Loucy (cell line): ENCODE results near the gene KRTAP17-1.

Source experiments
- H2AFZ ChIP-seq: fragments of 200-600 bp; sonication (generic); 2 replicates; pipeline ENCODE4 v1.6.0; 2016; ENCODE audit warnings: antibody characterized with exemption, mild to moderate bottlenecking, low read length, moderate library complexity
- H3F3A ChIP-seq: fragments of 200-600 bp; 2 replicates; pipeline ENCODE4 v1.6.0; 2016; ENCODE audit warnings: antibody characterized with exemption, low read depth, mild to moderate bottlenecking
- H3K27me3 ChIP-seq: fragments of 200-600 bp; sonication (generic); 2 replicates; pipeline ENCODE4 v1.6.1; 2014; ENCODE audit warnings: low read length, mild to moderate bottlenecking; ENCODE audit not compliant: insufficient read depth, poor library complexity, severe bottlenecking
- H3K36me3 ChIP-seq: fragments of 200-600 bp; sonication (generic); 2 replicates; pipeline ENCODE4 v1.6.1; 2016; ENCODE audit warnings: low read length; ENCODE audit not compliant: insufficient read depth
- H3K4me1 ChIP-seq: fragments of 200-600 bp; sonication (generic); 2 replicates; pipeline ENCODE4 v1.5.1; 2014; ENCODE audit warnings: low read length, mild to moderate bottlenecking; ENCODE audit not compliant: insufficient read depth, poor library complexity, severe bottlenecking
- H3K4me2 ChIP-seq: fragments of 200-600 bp; sonication (generic); 2 replicates; pipeline ENCODE4 v1.6.0; 2014; ENCODE audit warnings: antibody characterized with exemption, low read length, low read depth, mild to moderate bottlenecking; ENCODE audit not compliant: poor library complexity, severe bottlenecking
- H3K4me3 ChIP-seq: fragments of 200-600 bp; sonication (generic); 2 replicates; pipeline ENCODE4 v1.5.1; 2014; ENCODE audit warnings: low read length, mild to moderate bottlenecking, mixed read lengths; ENCODE audit not compliant: poor library complexity, severe bottlenecking
- H3K79me2 ChIP-seq: fragments of 200-600 bp; sonication (generic); 2 replicates; pipeline ENCODE4 v1.6.1; 2014; ENCODE audit warnings: low read length; ENCODE audit not compliant: insufficient read depth
- H3K9ac ChIP-seq: fragments of 200-600 bp; sonication (generic); 2 replicates; pipeline ENCODE4 v1.6.0; 2014; ENCODE audit warnings: mild to moderate bottlenecking, low read depth, low read length, moderate library complexity; ENCODE audit not compliant: poor library complexity, severe bottlenecking
- H3K9me2 ChIP-seq: fragments of 200-600 bp; sonication (generic); replicated peaks from 2 replicates; pipeline ENCODE4 v1.6.1; 2016; ENCODE audit warnings: low read depth, low read length, mixed read lengths
- H3K9me3 ChIP-seq: fragments of 200-600 bp; sonication (generic); 2 replicates; pipeline ENCODE4 v1.6.1; 2014; ENCODE audit warnings: mild to moderate bottlenecking, antibody characterized with exemption, low read length, low read depth; ENCODE audit not compliant: insufficient read depth
- H4K20me1 ChIP-seq: fragments of 200-600 bp; sonication (generic); 2 replicates; pipeline ENCODE4 v1.6.0; 2014; ENCODE audit warnings: antibody characterized with exemption, low read length, mild to moderate bottlenecking; ENCODE audit not compliant: insufficient read depth, poor library complexity, severe bottlenecking
- CTCF ChIP-seq: fragments of 200-600 bp; sonication (generic); conservative IDR thresholded peaks from 2 replicates; pipeline ENCODE4 v1.5.1; 2014; ENCODE audit warnings: mild to moderate bottlenecking, antibody characterized with exemption, low read length
- EZH2phosphoT487 ChIP-seq: fragments of 200-600 bp; IDR thresholded peaks from 2 replicates; pipeline ENCODE4 v1.6.1; 2018; ENCODE audit warnings: antibody characterized with exemption, mild to moderate bottlenecking, moderate library complexity, borderline replicate concordance

Gene KRTAP17-1

GRCh38 chr17:41308918-41309359, 6.6 kb downstream of the KRTAP17-1 start, which contains the start of gene KRTAP16-1:
TSS of gene KRTAP16-1 (minus strand) at chr17:41309309. CDS start at chr17:41309253, 56 bp downstream.
- H3K4me1 ChIP-seq: peaks cover 43% of the 10 kb centered on the region

GRCh38 chr17:41308251-41308917, 7.1 kb downstream of the KRTAP17-1 start:
- peaks cover 14% of the 10 kb centered on the region for H3F3A ChIP-seq
- H3K4me3 ChIP-seq: peak overlapping the region; percentile 65
- no peaks in the 10 kb centered on the region for H3K36me3 ChIP-seq
- H3K27me3 ChIP-seq: no peaks in the 10 kb centered on the region
- H2AFZ ChIP-seq: peak overlapping the region; percentile 23
- no peaks in the 10 kb centered on the region for H4K20me1 ChIP-seq
- H3K4me1 ChIP-seq: peaks cover 43% of the 10 kb centered on the region
- peak overlapping the region; percentile 86 for H3K4me2 ChIP-seq
- H3K9me3 ChIP-seq: no peaks in the 10 kb centered on the region
- peak overlapping the region; percentile 74 for H3K9ac ChIP-seq
- TF ChIP-seq EZH2phosphoT487 (no peak), CTCF (no peak)
- no peaks in the 10 kb centered on the region for H3K79me2 ChIP-seq
- H3K9me2 ChIP-seq: no peaks in the 10 kb centered on the region

More at GRCh38 chr17:41308918-41309359, 6.6 kb downstream of the KRTAP17-1 start, which contains the start of gene KRTAP16-1:
- Histone ChIP-seq H3K4me2 (peak within 1 kb of the TSS; percentile 86), H3F3A (peaks cover 14% of the 10 kb centered on the region), H2AFZ (peak within 1 kb of the TSS; percentile 23), H3K9me2 (no peaks in the 10 kb centered on the region), H3K36me3 (no peaks in the 10 kb centered on the region), H3K4me3 (peak within 1 kb of the TSS; percentile 65), H3K9ac (peak within 1 kb of the TSS; percentile 74), H3K79me2 (no peaks in the 10 kb centered on the region), H4K20me1 (no peaks in the 10 kb centered on the region), H3K9me3 (no peaks in the 10 kb centered on the region), H3K27me3 (no peaks in the 10 kb centered on the region)
- no peak for TF ChIP-seq CTCF
- TF ChIP-seq EZH2phosphoT487: no peak

GRCh38 chr17:41307647-41308046, 7.9 kb downstream of the KRTAP17-1 start:
- no peak for TF ChIP-seq EZH2phosphoT487
- no peak for TF ChIP-seq CTCF
- Histone ChIP-seq H4K20me1 (no peaks in the 10 kb centered on the region), H2AFZ (no peak overlapping the region), H3K4me2 (peak overlapping the region; percentile 86), H3K27me3 (no peaks in the 10 kb centered on the region), H3K4me1 (peaks cover 43% of the 10 kb centered on the region), H3F3A (peaks cover 14% of the 10 kb centered on the region), H3K79me2 (no peaks in the 10 kb centered on the region), H3K9ac (peak overlapping the region; percentile 70), H3K9me2 (no peaks in the 10 kb centered on the region), H3K9me3 (no peaks in the 10 kb centered on the region), H3K4me3 (peak overlapping the region; percentile 65), H3K36me3 (no peaks in the 10 kb centered on the region)
